ENCODE data around the gene FAIM2. TPM values are rescaled to one million over a fixed set of nuclear protein-coding genes. Genes with fewer than 3 reads are reported as not detected.

FAIM2 gene
- total and polyA plus RNA-seq, 2 experiments from 2014 or later: 0.61 to 2.0 TPM

DNA sequence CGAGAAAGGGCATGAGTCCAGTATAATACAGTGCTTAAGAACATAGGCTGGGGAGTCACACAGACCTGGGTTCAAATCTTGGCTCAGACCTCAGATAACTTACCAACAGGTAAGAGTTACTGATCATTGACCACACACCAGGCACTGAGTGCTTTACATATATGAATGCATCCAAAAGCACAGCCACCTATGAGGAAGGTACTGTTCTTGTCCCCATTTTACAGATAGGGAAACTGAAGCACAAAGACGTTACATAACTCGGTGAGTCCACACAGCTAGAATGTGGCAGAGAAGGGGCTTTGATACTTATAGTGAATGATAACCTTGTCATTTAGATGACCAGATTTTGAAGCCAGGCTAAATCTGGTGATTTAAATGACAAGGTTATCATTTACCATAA, 27.6 kb downstream of the FAIM2 start (continued):
- TF ChIP-seq, protein P1, sequence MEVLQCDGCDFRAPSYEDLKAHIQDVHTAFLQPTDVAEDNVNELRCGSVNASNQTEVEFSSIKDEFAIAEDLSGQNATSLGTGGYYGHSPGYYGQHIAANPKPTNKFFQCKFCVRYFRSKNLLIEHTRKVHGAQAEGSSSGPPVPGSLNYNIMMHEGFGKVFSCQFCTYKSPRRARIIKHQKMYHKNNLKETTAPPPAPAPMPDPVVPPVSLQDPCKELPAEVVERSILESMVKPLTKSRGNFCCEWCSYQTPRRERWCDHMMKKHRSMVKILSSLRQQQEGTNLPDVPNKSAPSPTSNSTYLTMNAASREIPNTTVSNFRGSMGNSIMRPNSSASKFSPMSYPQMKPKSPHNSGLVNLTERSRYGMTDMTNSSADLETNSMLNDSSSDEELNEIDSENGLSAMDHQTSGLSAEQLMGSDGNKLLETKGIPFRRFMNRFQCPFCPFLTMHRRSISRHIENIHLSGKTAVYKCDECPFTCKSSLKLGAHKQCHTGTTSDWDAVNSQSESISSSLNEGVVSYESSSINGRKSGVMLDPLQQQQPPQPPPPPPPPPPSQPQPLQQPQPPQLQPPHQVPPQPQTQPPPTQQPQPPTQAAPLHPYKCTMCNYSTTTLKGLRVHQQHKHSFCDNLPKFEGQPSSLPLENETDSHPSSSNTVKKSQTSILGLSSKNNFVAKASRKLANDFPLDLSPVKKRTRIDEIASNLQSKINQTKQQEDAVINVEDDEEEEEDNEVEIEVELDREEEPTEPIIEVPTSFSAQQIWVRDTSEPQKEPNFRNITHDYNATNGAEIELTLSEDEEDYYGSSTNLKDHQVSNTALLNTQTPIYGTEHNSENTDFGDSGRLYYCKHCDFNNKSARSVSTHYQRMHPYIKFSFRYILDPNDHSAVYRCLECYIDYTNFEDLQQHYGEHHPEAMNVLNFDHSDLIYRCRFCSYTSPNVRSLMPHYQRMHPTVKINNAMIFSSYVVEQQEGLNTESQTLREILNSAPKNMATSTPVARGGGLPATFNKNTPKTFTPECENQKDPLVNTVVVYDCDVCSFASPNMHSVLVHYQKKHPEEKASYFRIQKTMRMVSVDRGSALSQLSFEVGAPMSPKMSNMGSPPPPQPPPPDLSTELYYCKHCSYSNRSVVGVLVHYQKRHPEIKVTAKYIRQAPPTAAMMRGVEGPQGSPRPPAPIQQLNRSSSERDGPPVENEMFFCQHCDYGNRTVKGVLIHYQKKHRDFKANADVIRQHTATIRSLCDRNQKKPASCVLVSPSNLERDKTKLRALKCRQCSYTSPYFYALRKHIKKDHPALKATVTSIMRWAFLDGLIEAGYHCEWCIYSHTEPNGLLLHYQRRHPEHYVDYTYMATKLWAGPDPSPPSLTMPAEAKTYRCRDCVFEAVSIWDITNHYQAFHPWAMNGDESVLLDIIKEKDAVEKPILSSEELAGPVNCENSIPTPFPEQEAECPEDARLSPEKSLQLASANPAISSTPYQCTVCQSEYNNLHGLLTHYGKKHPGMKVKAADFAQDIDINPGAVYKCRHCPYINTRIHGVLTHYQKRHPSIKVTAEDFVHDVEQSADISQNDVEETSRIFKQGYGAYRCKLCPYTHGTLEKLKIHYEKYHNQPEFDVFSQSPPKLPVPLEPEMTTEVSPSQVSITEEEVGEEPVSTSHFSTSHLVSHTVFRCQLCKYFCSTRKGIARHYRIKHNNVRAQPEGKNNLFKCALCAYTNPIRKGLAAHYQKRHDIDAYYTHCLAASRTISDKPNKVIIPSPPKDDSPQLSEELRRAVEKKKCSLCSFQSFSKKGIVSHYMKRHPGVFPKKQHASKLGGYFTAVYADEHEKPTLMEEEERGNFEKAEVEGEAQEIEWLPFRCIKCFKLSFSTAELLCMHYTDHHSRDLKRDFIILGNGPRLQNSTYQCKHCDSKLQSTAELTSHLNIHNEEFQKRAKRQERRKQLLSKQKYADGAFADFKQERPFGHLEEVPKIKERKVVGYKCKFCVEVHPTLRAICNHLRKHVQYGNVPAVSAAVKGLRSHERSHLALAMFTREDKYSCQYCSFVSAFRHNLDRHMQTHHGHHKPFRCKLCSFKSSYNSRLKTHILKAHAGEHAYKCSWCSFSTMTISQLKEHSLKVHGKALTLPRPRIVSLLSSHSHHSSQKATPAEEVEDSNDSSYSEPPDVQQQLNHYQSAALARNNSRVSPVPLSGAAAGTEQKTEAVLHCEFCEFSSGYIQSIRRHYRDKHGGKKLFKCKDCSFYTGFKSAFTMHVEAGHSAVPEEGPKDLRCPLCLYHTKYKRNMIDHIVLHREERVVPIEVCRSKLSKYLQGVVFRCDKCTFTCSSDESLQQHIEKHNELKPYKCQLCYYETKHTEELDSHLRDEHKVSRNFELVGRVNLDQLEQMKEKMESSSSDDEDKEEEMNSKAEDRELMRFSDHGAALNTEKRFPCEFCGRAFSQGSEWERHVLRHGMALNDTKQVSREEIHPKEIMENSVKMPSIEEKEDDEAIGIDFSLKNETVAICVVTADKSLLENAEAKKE (CRISPR knock-in tag; IDR thresholded peaks at IDR 0.05): no peak
- TF ChIP-seq CREB1 (CRISPR knock-in tag; IDR thresholded peaks at IDR 0.05; ENCODE audit: low read depth): no peak
- TF ChIP-seq, protein P2, sequence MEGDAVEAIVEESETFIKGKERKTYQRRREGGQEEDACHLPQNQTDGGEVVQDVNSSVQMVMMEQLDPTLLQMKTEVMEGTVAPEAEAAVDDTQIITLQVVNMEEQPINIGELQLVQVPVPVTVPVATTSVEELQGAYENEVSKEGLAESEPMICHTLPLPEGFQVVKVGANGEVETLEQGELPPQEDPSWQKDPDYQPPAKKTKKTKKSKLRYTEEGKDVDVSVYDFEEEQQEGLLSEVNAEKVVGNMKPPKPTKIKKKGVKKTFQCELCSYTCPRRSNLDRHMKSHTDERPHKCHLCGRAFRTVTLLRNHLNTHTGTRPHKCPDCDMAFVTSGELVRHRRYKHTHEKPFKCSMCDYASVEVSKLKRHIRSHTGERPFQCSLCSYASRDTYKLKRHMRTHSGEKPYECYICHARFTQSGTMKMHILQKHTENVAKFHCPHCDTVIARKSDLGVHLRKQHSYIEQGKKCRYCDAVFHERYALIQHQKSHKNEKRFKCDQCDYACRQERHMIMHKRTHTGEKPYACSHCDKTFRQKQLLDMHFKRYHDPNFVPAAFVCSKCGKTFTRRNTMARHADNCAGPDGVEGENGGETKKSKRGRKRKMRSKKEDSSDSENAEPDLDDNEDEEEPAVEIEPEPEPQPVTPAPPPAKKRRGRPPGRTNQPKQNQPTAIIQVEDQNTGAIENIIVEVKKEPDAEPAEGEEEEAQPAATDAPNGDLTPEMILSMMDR (conservative IDR thresholded peaks at IDR 0.05; ENCODE audit: low read depth in 2 of 2): no peak
- no peak for TF ChIP-seq JUNB (IDR thresholded peaks at IDR 0.05; ENCODE audit: unreplicated experiment)
- TF ChIP-seq STAT1 (IDR thresholded peaks at IDR 0.05; ENCODE audit: unreplicated experiment): no peak
- TF ChIP-seq NANOG (IDR thresholded peaks at IDR 0.05; ENCODE audit: borderline replicate concordance): no peak
- no peak for TF ChIP-seq EZH2 (IDR thresholded peaks at IDR 0.05; ENCODE audit: low read depth, unreplicated experiment)

DNA sequence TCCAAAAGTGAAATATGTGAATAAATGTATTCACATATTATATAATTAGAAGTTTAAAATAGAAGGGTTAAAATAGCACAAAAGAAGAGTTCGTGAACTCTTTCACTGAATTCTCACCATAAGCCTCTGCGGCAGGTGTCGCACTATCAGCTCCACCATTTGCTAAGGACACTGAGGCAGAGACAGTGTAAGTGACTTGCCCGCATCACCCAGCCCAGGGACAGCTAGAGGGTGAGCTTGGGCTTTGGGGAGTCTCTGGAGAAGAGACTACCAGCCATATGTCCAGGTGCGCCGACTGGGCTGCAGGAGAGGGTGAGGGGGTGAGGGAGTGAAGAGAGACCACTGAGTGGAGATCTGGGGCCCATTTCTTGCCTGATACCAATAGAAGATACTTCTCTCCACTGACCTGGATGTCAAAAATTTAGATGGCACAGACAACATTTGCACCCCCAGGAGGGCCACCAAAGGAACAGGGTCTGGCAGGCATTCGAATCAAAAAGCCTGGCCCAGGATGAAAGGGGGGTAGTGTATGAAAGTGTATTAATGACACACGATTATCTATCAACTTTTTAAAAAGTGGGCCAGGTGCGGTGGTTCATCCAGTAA, 28.5 kb downstream of the FAIM2 start:
- Histone ChIP-seq H3K4me2 (no peak overlapping the region), H3K4me3 (no peak overlapping the region), H3F3A (replicated peaks; ENCODE audit: low read depth) (peaks cover 30% of the 10 kb centered on the region), H3K4me1 (ENCODE audit: insufficient read depth) (no peaks in the 10 kb centered on the region), H3K9me2 (ENCODE audit: insufficient read depth) (no peaks in the 10 kb centered on the region), H3K36me3 (ENCODE audit: insufficient read depth) (no peaks in the 10 kb centered on the region), H4K20me1 (replicated peaks; ENCODE audit: insufficient read depth) (no peaks in the 10 kb centered on the region), H3K27ac (ENCODE audit: low read depth) (no peak overlapping the region), H2AFZ (no peak overlapping the region), H3K79me2 (replicated peaks; ENCODE audit: insufficient read depth) (no peaks in the 10 kb centered on the region), H3K27me3 (ENCODE audit: insufficient read depth) (no peaks in the 10 kb centered on the region)
- Mint-ChIP-seq H3K36me3 (ENCODE audit: low read depth) (peaks cover 11% of the 10 kb centered on the region; the same call in 1 of the 3 replicates), H3K9me3 (peaks cover 26% of the 10 kb centered on the region), H3K27me3 (ENCODE audit: insufficient read depth, low read depth, poor library complexity) (peaks cover 16% of the 10 kb centered on the region), H3K4me3 (no peak overlapping the region), H3K27ac (no peak overlapping the region), H3K4me1 (no peaks in the 10 kb centered on the region)
- ATAC-seq: no peak
- DNase-seq (ENCODE audit: low spot score): no peak
- TF ChIP-seq, protein P3, sequence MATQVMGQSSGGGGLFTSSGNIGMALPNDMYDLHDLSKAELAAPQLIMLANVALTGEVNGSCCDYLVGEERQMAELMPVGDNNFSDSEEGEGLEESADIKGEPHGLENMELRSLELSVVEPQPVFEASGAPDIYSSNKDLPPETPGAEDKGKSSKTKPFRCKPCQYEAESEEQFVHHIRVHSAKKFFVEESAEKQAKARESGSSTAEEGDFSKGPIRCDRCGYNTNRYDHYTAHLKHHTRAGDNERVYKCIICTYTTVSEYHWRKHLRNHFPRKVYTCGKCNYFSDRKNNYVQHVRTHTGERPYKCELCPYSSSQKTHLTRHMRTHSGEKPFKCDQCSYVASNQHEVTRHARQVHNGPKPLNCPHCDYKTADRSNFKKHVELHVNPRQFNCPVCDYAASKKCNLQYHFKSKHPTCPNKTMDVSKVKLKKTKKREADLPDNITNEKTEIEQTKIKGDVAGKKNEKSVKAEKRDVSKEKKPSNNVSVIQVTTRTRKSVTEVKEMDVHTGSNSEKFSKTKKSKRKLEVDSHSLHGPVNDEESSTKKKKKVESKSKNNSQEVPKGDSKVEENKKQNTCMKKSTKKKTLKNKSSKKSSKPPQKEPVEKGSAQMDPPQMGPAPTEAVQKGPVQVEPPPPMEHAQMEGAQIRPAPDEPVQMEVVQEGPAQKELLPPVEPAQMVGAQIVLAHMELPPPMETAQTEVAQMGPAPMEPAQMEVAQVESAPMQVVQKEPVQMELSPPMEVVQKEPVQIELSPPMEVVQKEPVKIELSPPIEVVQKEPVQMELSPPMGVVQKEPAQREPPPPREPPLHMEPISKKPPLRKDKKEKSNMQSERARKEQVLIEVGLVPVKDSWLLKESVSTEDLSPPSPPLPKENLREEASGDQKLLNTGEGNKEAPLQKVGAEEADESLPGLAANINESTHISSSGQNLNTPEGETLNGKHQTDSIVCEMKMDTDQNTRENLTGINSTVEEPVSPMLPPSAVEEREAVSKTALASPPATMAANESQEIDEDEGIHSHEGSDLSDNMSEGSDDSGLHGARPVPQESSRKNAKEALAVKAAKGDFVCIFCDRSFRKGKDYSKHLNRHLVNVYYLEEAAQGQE (IDR thresholded peaks at IDR 0.05; ENCODE audit: unreplicated experiment): no peak
- TF ChIP-seq, protein P2 (conservative IDR thresholded peaks at IDR 0.05; ENCODE audit: low read depth in 2 of 2): no peak
- no peak for TF ChIP-seq POLR2AphosphoS5 (IDR thresholded peaks at IDR 0.05; ENCODE audit: low read depth)

All from GM23338 (cell line).